HL-60/S4 treated with phorbol 12-myristate 13-acetate at 8.2 ng/mL for 4 days and 3 days (cell line): ENCODE results near the gene PGBD4.
"Not testable (repeated sequence)": the region's sequence is repeated elsewhere in the genome, so short reads cannot be mapped to it uniquely, and the experiment has no call there.

Experiments
- in situ Hi-C: fragments of 300-500 bp; cut with MboI; formaldehyde crosslinking; loops from 2 replicates; pipeline ENCODE4 v1.15.0; 2022; ENCODE audit warnings: low sequenced_read_pairs

The PGBD4 gene

GRCh38 chr15:34111488-34111887, 9.6 kb downstream of the PGBD4 start:
- in situ Hi-C loops, result no loop called here

GRCh38 chr15:34114215-34114614, 12.3 kb downstream of the PGBD4 start:
- in situ Hi-C loops, result no loop called here

- in situ Hi-C loops, result no loop called here
Observed at GRCh38 chr15:34114739-34115138, 12.9 kb downstream of the PGBD4 start.

GRCh38 chr15:34116620-34117019, 14.7 kb downstream of the PGBD4 start:
- in situ Hi-C loops, result no loop called here

- in situ Hi-C loops, result no loop called here
Observed at GRCh38 chr15:34119291-34119690, 17.4 kb downstream of the PGBD4 start.

GRCh38 chr15:34120420-34120819, 18.5 kb downstream of the PGBD4 start:
- in situ Hi-C loops, result not testable (repeated sequence)

- in situ Hi-C loops, result not testable (repeated sequence)
Observed at GRCh38 chr15:34121786-34122185, 19.9 kb downstream of the PGBD4 start.

- in situ Hi-C loops, result no loop called here
Observed at GRCh38 chr15:34122771-34123183, 20.9 kb downstream of the PGBD4 start.

GRCh38 chr15:34124651-34125050, 22.8 kb downstream of the PGBD4 start:
- in situ Hi-C loops, result no loop called here

- in situ Hi-C loops, result no loop called here
Observed at GRCh38 chr15:34125945-34126344, 24.1 kb downstream of the PGBD4 start.

GRCh38 chr15:34126522-34126921, 24.6 kb downstream of the PGBD4 start:
- in situ Hi-C loops, result no loop called here

GRCh38 chr15:34128898-34129297, 27.0 kb downstream of the PGBD4 start:
- in situ Hi-C loops, result no loop called here

GRCh38 chr15:34132881-34133280, 31.0 kb downstream of the PGBD4 start:
- in situ Hi-C loops, result no loop called here

GRCh38 chr15:34133511-34133910, 31.6 kb downstream of the PGBD4 start:
- in situ Hi-C loops, result no loop called here

- in situ Hi-C loops, result no loop called here
Observed at GRCh38 chr15:34147371-34148140, 45.7 kb downstream of the PGBD4 start.

GRCh38 chr15:34154725-34155204, 52.9 kb downstream of the PGBD4 start:
- in situ Hi-C loops, result no loop called here

GRCh38 chr15:34155859-34156258, 54.0 kb downstream of the PGBD4 start:
- in situ Hi-C loops, result no loop called here
